NB4 (cell line): Measurements from ENCODE around the gene NUAK2.
"Not testable (repeated sequence)": the region's sequence is repeated elsewhere in the genome, so short reads cannot be mapped to it uniquely, and the experiment has no call there.

Source experiments
- DNase-seq: peaks from one replicate; pipeline ENCODE4 v3.0.0; 2010; ENCODE audit warnings: low read depth
- H3K4me3 ChIP-seq: one replicate; pipeline ENCODE4 v1.5.1; 2011; ENCODE audit warnings: mild to moderate bottlenecking, low read depth, low read length, moderate library complexity
- CTCF ChIP-seq: IDR thresholded peaks from one replicate; pipeline ENCODE4 v1.5.1; 2012; ENCODE audit warnings: low read depth, low read length
- MAX ChIP-seq: IDR thresholded peaks from 2 replicates; pipeline ENCODE4 v1.6.1; 2011; ENCODE audit warnings: low read depth, low read length
- MYC ChIP-seq: IDR thresholded peaks from 2 replicates; pipeline ENCODE4 v1.6.1; 2011; ENCODE audit warnings: low read depth, low read length
- POLR2A ChIP-seq: IDR thresholded peaks from 2 replicates; pipeline ENCODE4 v1.6.1; 2011; ENCODE audit warnings: mild to moderate bottlenecking; ENCODE audit not compliant: insufficient read length; ENCODE audit errors: extremely low read depth

NUAK2 gene

GRCh38 chr1:205300149-205300548, 21.4 kb downstream of the NUAK2 start:
- no peak for DNase-seq
- TF ChIP-seq MAX (no peak), POLR2A (no peak), MYC (no peak)
- no peak overlapping the region for H3K4me3 ChIP-seq

- TF ChIP-seq MAX = no peak
- no peak for TF ChIP-seq POLR2A
- TF ChIP-seq CTCF = no peak
- TF ChIP-seq MYC = no peak
- no peak for DNase-seq
- no peak overlapping the region for H3K4me3 ChIP-seq
Observed at GRCh38 chr1:205298191-205298994, 23.2 kb downstream of the NUAK2 start.

GRCh38 chr1:205297546-205298177, 23.9 kb downstream of the NUAK2 start:
- DNase-seq, H3K4me3 ChIP-seq: not testable (repeated sequence)

- TF ChIP-seq POLR2A (no peak), CTCF (no peak), MAX (no peak), MYC (no peak)
- no peak for DNase-seq
- no peak overlapping the region for H3K4me3 ChIP-seq
Observed at GRCh38 chr1:205296154-205296553, 25.4 kb downstream of the NUAK2 start.

DNA sequence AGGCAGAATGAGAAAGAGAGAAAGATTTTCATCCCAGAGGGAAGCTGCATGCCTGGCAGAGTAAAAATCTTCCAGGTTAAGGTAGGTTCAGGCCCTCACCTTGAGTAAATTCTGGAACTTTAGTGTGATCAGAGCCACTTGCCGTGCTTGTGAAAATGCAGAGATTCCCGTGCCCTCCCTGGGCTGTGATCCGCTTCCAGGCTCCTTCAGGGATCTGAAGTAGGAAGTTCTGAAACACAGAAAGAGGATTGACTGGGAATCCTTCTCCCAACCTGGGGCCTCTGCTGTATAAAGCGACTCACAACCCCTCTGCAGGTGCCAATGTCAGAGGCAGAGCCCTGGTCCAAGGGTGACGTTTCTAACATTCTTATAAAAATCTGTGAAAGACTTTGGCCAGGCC, 26.6 kb downstream of the NUAK2 start:
- no peak overlapping the region for H3K4me3 ChIP-seq
- DNase-seq = no peak
- TF ChIP-seq MAX = no peak
- TF ChIP-seq MYC = no peak
- no peak for TF ChIP-seq POLR2A
- TF ChIP-seq CTCF = no peak

- TF ChIP-seq CTCF (no peak), MAX (no peak), POLR2A (no peak), MYC (no peak)
- DNase-seq = no peak
- no peak overlapping the region for H3K4me3 ChIP-seq
Observed at GRCh38 chr1:205294175-205294917, 27.2 kb downstream of the NUAK2 start.
